Progenitor cell of endocrine pancreas (in vitro differentiated cells): ENCODE measurements around the gene STARD7. TPM values are rescaled to one million over a fixed set of nuclear protein-coding genes. Genes with fewer than 3 reads are reported as not detected.

Experiments used
- DNase-seq: peaks from one replicate; pipeline ENCODE4 v3.0.0; 2021; ENCODE audit warnings: low spot score; ENCODE audit not compliant: unreplicated experiment
- H3K27ac Mint-ChIP-seq: 2 replicates; pipeline ENCODE4 v1.8.0; 2021; ENCODE audit warnings: mild to moderate bottlenecking, moderate library complexity, mixed read lengths
- H3K27me3 Mint-ChIP-seq: 2 replicates; pipeline ENCODE4 v1.8.0; 2021; ENCODE audit warnings: mixed read lengths
- H3K36me3 Mint-ChIP-seq: 2 replicates; pipeline ENCODE4 v1.8.0; 2022; ENCODE audit warnings: mixed read lengths; ENCODE audit not compliant: insufficient read depth
- H3K4me1 Mint-ChIP-seq: 2 replicates; pipeline ENCODE4 v1.8.0; 2021; ENCODE audit warnings: low read depth, mixed read lengths
- H3K4me3 Mint-ChIP-seq: 2 replicates; pipeline ENCODE4 v1.8.0; 2021; ENCODE audit warnings: low read depth, mild to moderate bottlenecking, moderate library complexity, mixed read lengths
- H3K9me3 Mint-ChIP-seq: 2 replicates; pipeline ENCODE4 v1.8.0; 2021; ENCODE audit warnings: low read depth, mixed read lengths
- total RNA-seq: library from RNA; stranded (reverse); gene quantifications from 2 replicates; pipeline ENCODE4 v1.2.1, GENCODE V29; 2021
- TF ChIP-seq, protein P1 (sequence below): fragments of 200-600 bp; sonication (generic); IDR thresholded peaks from one replicate; pipeline ENCODE4 v1.5.0; 2021; ENCODE audit warnings: antibody characterized with exemption, mild to moderate bottlenecking; ENCODE audit not compliant: unreplicated experiment

The STARD7 gene
- total RNA-seq, 1 donor from 2014 or later = 118 TPM

DNA sequence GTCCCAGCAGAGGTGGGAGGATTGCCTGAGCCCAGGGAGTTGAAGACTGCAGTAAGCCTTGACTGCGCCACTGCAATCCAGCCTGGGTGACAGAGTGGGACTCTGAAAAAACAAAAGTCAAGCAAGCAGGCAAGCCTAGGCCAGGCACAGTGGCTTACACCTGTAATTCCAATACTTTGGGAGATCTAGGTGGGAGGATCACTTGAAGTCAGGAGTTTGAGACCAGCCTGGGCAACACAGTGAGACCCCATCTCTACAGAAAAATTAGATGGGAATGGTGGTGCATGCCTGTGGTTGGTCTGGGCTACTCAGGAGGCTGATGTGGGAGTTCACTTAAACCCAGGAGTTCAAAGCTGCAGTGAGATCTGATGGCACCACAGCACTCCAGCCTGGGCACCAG is 28.6 kb downstream of the STARD7 start:
- no peak for DNase-seq
- Mint-ChIP-seq H3K9me3 (no peaks in the 10 kb centered on the region), H3K27me3 (peaks cover 4% of the 10 kb centered on the region), H3K4me3 (no peak overlapping the region), H3K4me1 (no peaks in the 10 kb centered on the region), H3K36me3 (peaks cover 10% of the 10 kb centered on the region), H3K27ac (no peak overlapping the region)
- TF ChIP-seq, protein P1, sequence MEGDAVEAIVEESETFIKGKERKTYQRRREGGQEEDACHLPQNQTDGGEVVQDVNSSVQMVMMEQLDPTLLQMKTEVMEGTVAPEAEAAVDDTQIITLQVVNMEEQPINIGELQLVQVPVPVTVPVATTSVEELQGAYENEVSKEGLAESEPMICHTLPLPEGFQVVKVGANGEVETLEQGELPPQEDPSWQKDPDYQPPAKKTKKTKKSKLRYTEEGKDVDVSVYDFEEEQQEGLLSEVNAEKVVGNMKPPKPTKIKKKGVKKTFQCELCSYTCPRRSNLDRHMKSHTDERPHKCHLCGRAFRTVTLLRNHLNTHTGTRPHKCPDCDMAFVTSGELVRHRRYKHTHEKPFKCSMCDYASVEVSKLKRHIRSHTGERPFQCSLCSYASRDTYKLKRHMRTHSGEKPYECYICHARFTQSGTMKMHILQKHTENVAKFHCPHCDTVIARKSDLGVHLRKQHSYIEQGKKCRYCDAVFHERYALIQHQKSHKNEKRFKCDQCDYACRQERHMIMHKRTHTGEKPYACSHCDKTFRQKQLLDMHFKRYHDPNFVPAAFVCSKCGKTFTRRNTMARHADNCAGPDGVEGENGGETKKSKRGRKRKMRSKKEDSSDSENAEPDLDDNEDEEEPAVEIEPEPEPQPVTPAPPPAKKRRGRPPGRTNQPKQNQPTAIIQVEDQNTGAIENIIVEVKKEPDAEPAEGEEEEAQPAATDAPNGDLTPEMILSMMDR = no peak

DNA sequence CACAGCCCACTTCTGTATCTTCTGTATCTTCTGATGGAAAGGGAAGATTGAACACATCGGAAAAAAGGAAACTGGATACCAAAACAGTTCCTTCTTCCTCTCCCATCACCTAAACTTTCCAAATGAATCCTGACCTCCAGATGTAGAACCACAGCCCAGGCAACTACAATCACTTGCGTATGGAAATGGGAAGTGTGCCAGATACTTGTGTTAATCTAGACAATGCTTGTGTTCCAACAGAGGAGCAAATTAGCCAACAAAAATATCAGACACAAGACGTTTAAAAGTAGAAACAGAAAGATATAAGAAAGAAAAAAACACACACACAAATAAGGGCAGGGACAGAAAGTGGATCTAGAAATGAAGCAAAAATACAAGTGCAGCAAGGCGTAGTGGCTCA is 32.0 kb downstream of the STARD7 start:
- H3K4me3 Mint-ChIP-seq = no peak overlapping the region
- H3K4me1 Mint-ChIP-seq = no peaks in the 10 kb centered on the region
- peaks cover 4% of the 10 kb centered on the region for H3K27me3 Mint-ChIP-seq
- H3K27ac Mint-ChIP-seq = no peak overlapping the region
- H3K9me3 Mint-ChIP-seq = no peaks in the 10 kb centered on the region
- TF ChIP-seq, protein P1 = no peak
- DNase-seq = no peak
- H3K36me3 Mint-ChIP-seq = no peaks in the 10 kb centered on the region

DNA sequence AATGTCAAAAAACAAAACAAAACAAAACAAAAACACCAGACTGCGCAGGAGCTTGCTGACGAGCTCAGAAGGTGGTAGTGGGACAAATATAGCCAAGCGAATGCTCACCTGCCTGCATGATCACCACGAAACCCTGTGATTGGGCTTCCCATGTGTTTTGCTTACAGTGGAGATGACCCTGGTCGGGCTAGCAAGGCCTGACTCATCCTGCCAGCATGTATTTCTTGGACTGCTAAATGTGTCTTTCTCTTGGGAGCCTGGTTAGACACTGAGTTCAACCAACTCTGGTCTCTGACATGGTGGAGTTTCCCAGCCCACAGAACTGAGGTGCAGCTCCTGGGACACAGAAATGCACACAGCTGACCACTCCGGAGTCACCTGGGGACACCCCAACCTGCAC is 32.7 kb downstream of the STARD7 start:
- Mint-ChIP-seq H3K4me1 (no peaks in the 10 kb centered on the region), H3K9me3 (no peaks in the 10 kb centered on the region), H3K27ac (no peak overlapping the region), H3K27me3 (peaks cover 4% of the 10 kb centered on the region), H3K4me3 (no peak overlapping the region), H3K36me3 (no peaks in the 10 kb centered on the region)
- DNase-seq = no peak
- TF ChIP-seq, protein P1 = no peak

DNA sequence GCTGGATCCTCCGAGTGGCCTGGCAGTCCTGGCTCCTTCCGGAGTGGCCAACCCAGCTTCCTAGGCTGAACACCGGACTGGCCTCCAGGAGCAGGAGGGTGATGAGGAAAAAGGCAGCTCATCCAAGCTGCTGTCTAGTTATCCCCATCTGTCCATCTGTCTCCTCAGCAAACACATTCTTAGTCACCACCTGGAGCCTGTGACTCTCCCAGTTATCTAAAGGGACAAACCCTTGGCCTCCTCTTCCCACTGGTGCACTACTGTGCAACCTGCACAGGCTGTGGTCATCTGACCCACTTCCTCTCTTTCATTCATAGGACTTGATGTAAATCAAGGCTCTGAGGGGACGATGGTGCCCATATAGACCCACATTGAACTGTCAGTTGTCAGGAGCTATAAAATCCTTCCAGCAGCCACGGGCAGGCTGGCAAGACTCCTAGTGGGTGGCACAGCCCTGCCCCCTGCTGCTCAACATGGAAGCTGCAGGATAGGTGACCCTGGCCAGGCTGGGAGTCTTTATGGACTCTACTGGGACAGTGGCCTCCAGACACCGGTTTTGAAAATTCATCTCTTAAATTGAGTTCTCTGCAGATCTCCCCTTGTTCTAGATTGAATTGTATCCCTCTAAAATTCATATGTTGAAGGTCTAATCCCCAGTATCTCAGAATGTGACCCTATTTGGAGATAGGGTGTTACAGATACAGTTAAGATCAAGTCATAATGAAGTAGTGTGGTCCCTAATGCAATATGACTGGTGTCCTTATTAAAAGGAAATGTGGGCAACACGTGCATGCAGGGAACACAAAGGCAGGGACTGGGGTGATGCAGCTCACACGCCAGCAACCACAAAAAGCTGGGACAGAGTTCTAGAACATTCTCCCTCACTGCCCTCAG is 34.1 kb downstream of the STARD7 start:
- peaks cover 3% of the 10 kb centered on the region for H3K9me3 Mint-ChIP-seq
- H3K4me1 Mint-ChIP-seq = no peaks in the 10 kb centered on the region
- H3K27me3 Mint-ChIP-seq = peaks cover 4% of the 10 kb centered on the region
- TF ChIP-seq, protein P1 = peak; percentile 94
- peak; percentile 71 for DNase-seq
- H3K36me3 Mint-ChIP-seq = no peaks in the 10 kb centered on the region
- H3K27ac Mint-ChIP-seq = no peak overlapping the region
- no peak overlapping the region for H3K4me3 Mint-ChIP-seq

DNA sequence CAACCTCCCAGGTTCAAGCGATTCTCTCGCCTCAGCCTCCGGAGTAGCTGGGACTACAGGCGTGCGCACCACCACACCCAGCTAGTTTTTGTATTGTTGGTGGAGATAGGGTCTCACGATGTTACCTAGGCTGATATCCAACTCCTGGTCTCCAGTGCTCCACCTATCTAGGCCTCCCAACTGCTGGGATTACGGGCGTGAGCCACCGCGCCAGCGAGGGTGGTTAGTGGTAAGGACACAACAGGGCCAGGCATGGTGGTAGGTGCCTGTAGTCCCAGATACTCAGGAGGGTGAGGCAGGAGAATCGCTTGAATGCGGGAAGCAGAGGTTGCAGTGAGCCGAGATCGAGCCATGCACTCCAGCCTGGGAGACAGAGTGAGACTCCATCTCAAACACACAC is 36.8 kb downstream of the STARD7 start:
- TF ChIP-seq, protein P1 = no peak
- Mint-ChIP-seq H3K36me3 (no peaks in the 10 kb centered on the region), H3K27me3 (peaks cover 7% of the 10 kb centered on the region), H3K9me3 (peaks cover 7% of the 10 kb centered on the region), H3K27ac (no peak overlapping the region), H3K4me1 (no peaks in the 10 kb centered on the region), H3K4me3 (no peak overlapping the region)
- DNase-seq = no peak
